C4-2B (cell line): ENCODE data around the gene CTNNA2.

Experiments used
- H3K27ac ChIP-seq: fragments of 450-650 bp; 2 replicates; pipeline ENCODE4 v1.5.1; 2017
- ZFX ChIP-seq: fragments of 450-650 bp; IDR thresholded peaks from 2 replicates; pipeline ENCODE4 v1.6.1; 2017
- TF ChIP-seq, protein P1 (sequence below): fragments of 450-650 bp; conservative IDR thresholded peaks from 2 replicates; pipeline ENCODE4 v1.5.1; 2017; ENCODE audit warnings: mild to moderate bottlenecking

Gene CTNNA2

DNA sequence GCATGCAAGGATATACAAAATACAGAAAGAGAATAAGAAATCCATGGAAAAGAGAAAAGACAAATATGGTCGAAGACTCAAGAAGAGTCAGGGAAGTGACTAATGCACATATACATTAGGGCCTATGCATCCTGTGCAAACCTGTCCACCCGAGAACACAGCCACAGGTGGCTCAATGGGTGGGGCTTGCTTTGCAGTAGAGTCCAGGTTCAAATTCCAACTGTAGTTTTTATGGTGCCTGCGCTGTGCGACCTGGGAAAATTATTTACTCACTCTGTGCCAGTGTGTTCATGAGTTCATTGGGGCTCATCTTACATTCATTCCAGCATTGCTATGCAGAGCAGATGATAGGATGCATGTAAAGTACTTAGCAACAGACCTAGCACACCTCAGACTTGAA is 244.7 kb downstream of the CTNNA2 start:
- TF ChIP-seq, protein P1, sequence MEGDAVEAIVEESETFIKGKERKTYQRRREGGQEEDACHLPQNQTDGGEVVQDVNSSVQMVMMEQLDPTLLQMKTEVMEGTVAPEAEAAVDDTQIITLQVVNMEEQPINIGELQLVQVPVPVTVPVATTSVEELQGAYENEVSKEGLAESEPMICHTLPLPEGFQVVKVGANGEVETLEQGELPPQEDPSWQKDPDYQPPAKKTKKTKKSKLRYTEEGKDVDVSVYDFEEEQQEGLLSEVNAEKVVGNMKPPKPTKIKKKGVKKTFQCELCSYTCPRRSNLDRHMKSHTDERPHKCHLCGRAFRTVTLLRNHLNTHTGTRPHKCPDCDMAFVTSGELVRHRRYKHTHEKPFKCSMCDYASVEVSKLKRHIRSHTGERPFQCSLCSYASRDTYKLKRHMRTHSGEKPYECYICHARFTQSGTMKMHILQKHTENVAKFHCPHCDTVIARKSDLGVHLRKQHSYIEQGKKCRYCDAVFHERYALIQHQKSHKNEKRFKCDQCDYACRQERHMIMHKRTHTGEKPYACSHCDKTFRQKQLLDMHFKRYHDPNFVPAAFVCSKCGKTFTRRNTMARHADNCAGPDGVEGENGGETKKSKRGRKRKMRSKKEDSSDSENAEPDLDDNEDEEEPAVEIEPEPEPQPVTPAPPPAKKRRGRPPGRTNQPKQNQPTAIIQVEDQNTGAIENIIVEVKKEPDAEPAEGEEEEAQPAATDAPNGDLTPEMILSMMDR: no peak
- no peak for TF ChIP-seq ZFX

DNA sequence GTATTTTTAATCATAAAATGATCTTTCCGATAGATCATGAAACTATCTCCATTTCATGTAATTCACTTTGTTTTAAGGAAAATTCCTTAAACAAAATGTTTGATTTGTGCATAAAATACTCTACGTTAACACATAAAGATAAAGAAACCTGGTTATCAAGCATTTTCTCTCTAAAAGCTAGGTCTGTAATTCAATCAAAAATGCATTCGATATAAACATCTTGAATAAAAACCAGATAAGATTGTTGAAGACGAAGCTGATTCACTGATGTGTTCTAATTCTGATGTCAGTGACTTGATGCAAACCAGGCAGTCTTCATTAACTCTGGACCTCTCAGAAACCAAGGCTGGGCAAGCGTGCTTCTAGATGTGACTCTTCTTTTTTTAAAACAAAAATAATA is 245.2 kb downstream of the CTNNA2 start:
- no peak overlapping the region for H3K27ac ChIP-seq
- TF ChIP-seq, protein P1: no peak
- no peak for TF ChIP-seq ZFX

More for the DNA sequence above, 244.7 kb downstream of the CTNNA2 start:
- no peak overlapping the region for H3K27ac ChIP-seq

DNA sequence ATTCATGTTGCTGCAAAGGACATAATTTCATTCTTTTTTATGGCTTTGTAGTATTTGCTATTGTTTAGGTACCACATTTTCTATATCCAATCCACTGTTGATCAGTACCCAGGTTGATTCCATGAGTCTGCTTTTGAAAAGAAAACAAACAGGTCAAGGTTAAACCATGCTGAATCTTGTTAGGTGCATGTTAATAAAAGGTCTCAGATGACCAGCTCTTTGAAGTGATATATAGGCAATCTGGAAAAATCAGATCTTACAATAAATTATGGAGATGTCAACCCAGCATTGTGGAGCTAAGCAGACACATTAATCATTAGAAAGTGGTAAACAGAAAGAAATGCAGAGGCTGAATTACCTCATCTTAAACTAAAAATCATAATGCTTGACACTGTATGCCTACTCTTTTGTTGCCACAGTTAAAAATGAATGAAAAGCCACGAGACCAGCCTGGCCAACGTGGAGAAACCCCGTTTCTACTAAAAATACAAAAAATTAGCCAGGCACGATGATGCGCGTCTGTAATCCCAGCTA is 246.0 kb downstream of the CTNNA2 start:
- no peak overlapping the region for H3K27ac ChIP-seq
- TF ChIP-seq, protein P1: no peak
- TF ChIP-seq ZFX: no peak

DNA sequence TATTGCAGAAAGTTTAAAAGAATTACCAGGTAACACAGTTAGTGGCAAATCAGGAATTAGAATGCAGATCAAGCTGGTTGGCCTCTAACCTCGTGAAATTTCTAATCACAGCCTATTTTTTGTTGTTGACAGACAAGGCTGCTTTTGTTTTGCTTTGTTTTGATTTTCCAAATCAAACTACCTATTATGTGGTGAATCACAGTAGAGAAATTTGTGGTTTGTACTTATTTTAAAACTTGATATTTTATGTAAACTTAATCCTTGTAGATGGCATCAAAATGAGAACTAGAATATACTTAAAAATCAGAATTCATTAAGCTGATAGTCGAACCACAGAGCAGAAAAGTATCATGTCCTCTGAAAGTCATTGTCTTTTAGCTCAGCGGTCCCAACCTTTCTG is 258.1 kb downstream of the CTNNA2 start:
- no peak for TF ChIP-seq ZFX
- TF ChIP-seq, protein P1: no peak
- H3K27ac ChIP-seq: no peak overlapping the region

DNA sequence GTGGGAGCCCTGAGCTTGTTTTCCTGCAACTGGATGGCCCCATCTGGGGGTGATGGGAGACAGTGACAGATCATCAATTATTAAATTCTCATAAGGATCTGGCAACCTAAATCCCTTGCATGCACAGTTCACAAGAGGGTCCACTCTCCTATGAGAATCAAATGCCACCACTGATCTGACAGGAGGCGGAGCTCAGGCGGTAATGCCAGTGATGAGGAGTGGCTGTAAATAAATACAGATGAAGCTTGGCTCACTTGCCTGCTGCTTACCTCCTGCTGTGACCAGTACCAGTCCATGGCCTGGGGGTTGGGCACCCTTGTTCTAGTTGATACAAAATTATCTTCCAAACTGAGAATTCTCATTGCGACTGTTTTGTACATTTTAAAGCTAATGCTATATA is 258.6 kb downstream of the CTNNA2 start:
- H3K27ac ChIP-seq: no peak overlapping the region
- TF ChIP-seq, protein P1: no peak
- no peak for TF ChIP-seq ZFX

DNA sequence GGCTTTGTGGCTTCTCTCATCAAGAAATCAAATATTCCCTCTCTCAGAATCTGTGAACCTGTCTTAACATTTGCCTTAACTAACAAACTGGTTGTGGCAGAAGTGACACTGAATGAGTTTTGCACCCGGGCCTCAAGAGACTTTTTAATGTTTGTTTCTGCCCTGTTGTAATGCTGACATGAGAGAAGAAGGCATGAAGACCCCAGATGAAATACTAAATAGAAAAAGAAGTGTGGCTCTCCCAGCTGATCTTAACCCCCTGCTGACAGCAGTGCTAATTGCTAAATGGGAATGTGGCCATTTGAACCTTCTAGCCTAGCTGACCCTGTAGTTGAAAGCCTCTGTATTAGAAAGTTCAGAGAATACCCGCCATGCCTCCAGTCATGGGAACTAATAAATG is 261.2 kb downstream of the CTNNA2 start:
- H3K27ac ChIP-seq: no peak overlapping the region
- no peak for TF ChIP-seq ZFX
- TF ChIP-seq, protein P1: no peak

DNA sequence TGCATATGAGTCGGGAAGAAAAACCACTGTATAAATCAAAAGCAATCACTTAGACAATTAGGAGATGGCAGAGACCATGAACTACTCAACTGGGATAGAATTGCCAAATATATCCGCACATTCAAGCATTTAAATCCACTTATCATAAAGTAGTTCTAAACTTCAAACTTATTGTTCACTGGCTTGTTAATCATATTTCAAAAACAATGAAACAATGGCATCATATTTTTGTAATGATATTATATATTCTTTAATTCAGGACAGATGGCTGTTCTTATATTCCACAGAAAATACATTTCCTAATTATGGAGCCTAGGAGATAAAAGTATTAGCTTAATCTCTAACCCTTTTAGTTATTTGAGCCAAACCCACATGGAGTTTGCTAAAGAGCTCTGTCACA is 263.6 kb downstream of the CTNNA2 start:
- TF ChIP-seq ZFX: no peak
- TF ChIP-seq, protein P1: no peak
- H3K27ac ChIP-seq: no peak overlapping the region
